GM19025 (cell line): Measurements from ENCODE around the gene CHRNA4.
"Not testable (repeated sequence)": the region's sequence is repeated elsewhere in the genome, so short reads cannot be mapped to it uniquely, and the experiment has no call there.

Experiments
- ATAC-seq: cut with Tn5 transposase; IDR thresholded peaks from one replicate; pipeline ENCODE4 v1.9.1; 2021; ENCODE audit warnings: mild to moderate bottlenecking, low read depth, moderate library complexity; ENCODE audit not compliant: unreplicated experiment

CHRNA4 gene

GRCh38 chr20:63313349-63314014, 47.7 kb downstream of the CHRNA4 start:
- ATAC-seq: no peak

- ATAC-seq: no peak
These were observed 48.3 kb downstream of the CHRNA4 start for GRCh38 chr20:63312690-63313348.

DNA sequence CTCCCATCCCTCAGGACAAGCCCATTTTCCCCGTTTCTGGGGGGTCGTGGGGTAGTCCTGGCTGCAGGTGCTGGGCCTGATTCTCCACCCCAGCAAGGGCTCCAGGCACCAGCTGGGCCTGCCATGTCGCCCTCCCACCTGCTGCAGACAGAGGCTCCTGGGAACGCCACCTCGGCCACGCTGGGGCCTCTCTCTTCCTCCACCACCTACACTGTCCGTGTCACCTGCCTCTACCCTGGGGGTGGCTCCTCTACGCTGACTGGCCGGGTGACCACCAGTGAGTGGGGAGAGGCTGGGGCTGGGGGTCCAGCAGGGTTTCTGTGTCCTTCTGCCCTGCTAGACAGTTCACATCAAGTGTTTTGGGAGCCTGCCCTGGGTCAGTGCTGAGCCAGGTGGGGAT, 48.9 kb downstream of the CHRNA4 start:
- no peak for ATAC-seq

- ATAC-seq: no peak
These were observed 49.3 kb downstream of the CHRNA4 start for GRCh38 chr20:63311833-63312243.

DNA sequence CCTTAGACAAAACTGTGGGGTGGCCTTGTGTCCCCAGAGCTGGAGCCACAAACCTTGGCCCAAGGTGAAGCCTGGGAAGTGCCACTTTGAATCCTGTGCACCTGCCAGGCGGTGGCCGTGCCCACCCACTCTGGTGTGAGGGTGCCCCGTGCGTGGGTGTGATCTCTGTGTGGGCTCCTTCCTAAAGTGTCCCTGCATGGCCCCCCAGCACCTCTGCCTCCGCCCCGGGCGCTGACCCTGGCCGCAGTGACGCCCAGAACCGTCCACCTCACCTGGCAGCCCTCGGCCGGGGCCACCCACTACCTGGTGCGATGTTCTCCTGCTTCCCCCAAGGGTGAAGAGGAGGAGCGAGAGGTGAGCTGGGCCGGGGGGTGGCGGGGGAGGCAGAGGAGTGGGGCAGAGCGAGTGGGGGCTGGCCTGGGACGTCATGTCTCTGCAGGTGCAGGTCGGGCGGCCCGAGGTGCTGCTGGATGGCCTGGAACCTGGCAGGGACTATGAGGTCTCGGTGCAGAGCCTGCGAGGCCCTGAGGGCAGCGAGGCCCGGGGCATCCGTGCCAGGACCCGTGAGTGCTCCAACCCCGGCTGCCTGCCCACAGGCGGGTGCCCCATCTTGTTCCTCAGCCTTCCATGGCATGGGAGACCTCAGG, 49.8 kb downstream of the CHRNA4 start:
- ATAC-seq: no peak

- no peak for ATAC-seq
These were observed 50.7 kb downstream of the CHRNA4 start for GRCh38 chr20:63310265-63310991.

- ATAC-seq: no peak
These were observed 51.7 kb downstream of the CHRNA4 start for GRCh38 chr20:63309261-63310071.

GRCh38 chr20:63308218-63308911, 52.8 kb downstream of the CHRNA4 start:
- ATAC-seq: no peak

- no peak for ATAC-seq
These were observed 53.5 kb downstream of the CHRNA4 start for GRCh38 chr20:63307538-63308217.

GRCh38 chr20:63306673-63307537, 54.2 kb downstream of the CHRNA4 start:
- no peak for ATAC-seq

GRCh38 chr20:63305933-63306672, 55.0 kb downstream of the CHRNA4 start:
- not testable (repeated sequence) for ATAC-seq

GRCh38 chr20:63305393-63305792, 55.8 kb downstream of the CHRNA4 start:
- ATAC-seq: no peak

DNA sequence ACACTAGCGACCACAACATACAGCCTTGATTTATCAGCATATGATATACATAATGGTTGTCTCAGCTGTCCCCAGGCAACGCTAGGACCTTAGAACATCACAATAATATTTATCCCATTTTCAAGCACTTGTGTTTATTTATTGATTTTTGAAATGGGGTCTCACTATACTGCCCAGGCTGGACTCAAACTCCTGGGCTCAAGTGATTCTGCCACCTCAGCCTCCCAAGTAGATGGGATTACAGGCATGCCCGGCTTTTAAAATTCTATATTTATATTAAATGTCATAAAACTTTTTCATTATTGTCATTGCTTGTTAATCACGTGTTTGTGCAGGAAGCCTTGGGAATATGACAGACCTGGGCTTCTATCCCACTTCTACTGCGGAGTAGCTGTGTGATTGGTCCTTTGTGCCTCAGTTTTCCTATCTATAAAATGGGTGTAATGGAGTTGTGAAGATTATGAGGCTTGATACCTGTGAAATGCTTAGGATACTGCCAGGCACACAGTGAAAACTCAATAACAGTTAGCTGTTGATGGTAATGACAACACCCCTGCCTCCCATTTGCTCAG, 58.0 kb downstream of the CHRNA4 start:
- ATAC-seq: no peak

- ATAC-seq: no peak
These were observed 59.5 kb downstream of the CHRNA4 start for GRCh38 chr20:63301671-63302070.

- ATAC-seq: no peak
These were observed 62.3 kb downstream of the CHRNA4 start for GRCh38 chr20:63298731-63299312.

DNA sequence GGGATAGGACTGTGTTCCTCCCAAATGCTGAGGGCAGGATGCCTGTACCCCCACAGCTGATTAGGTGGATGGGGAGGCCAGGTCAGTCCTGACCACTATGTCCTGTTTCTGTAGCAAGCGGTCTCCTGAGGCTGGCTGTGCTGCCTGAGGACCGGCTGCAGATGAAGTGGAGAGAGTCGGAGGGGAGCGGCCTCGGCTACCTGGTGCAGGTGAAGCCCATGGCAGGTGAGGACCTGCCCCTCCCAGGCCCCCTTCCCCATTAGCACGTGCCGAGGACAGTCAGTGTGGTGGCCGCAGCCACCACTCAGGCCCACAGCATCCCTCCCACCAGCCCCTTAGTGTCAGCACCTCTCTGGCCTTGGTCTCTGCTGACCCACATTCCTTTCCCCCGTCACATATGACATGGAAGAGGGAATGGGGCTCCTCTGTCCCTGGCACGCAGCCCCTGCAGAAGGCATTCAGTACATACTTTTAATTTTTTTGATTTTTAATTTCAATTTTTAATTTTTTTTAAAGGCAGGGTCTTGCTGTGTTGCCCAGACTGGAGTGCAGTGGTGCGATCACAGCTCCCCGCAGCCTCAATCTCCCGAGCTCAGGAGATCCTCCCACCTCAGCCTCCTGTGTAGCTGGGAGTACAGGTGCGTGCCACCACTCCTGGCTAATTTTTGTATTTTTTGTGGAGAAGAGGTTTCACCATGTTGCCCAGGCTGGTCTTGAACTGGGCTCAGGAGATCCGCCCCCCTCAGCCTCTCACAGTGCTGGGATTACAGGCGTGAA, 63.2 kb downstream of the CHRNA4 start:
- ATAC-seq: no peak
